Measurements from ENCODE around the gene METAP1. TPM values are rescaled to one million over a fixed set of nuclear protein-coding genes. Genes with fewer than 3 reads are reported as not detected.
"Not testable (repeated sequence)": the region's sequence is repeated elsewhere in the genome, so short reads cannot be mapped to it uniquely, and the experiment has no call there.

Gene METAP1
- total RNA-seq, 3 donors from 2014 or later, result 53.7 to 70.1 (median 55.0) TPM

GRCh38 chr4:99058228-99058627 is 62.7 kb downstream of the METAP1 start:
- no peak for TF ChIP-seq CTCF (IDR thresholded peaks at IDR 0.05)
- Histone ChIP-seq H3K9me3 (no peaks in the 10 kb centered on the region), H3K4me3 (no peak overlapping the region), H3K4me1 (ENCODE audit: low read depth) (no peaks in the 10 kb centered on the region), H3K36me3 (ENCODE audit: low read depth) (no peaks in the 10 kb centered on the region)
- intact Hi-C loops (cut with DNase I, micrococcal nuclease), result loop anchor here in 1 of 2 donors (10.0 kb wide), 1 partner anchor 53 kb away; no protein-coding TSS in a partner anchor
- ATAC-seq, result no peak
- no peak for DNase-seq

- ATAC-seq, result no peak
- Histone ChIP-seq H3K9me3 (no peaks in the 10 kb centered on the region), H3K4me3 (no peak overlapping the region), H3K36me3 (ENCODE audit: low read depth) (no peaks in the 10 kb centered on the region), H3K4me1 (ENCODE audit: low read depth) (no peaks in the 10 kb centered on the region)
- DNase-seq, result no peak
- TF ChIP-seq CTCF (IDR thresholded peaks at IDR 0.05), result no peak
- intact Hi-C loops (cut with DNase I, micrococcal nuclease), result loop anchor here in 1 of 2 donors (10.0 kb wide), 1 partner anchor 55 kb away; no protein-coding TSS in a partner anchor
Measured at GRCh38 chr4:99059550-99059949, 64.0 kb downstream of the METAP1 start.

- Histone ChIP-seq H3K4me3 (no peak overlapping the region), H3K9me3 (no peaks in the 10 kb centered on the region), H3K36me3 (ENCODE audit: low read depth) (no peaks in the 10 kb centered on the region), H3K4me1 (ENCODE audit: low read depth) (no peaks in the 10 kb centered on the region)
- no peak for TF ChIP-seq CTCF (IDR thresholded peaks at IDR 0.05)
- DNase-seq (no peak), ATAC-seq (no peak)
- intact Hi-C loops (cut with DNase I, micrococcal nuclease), result no loop called here
Measured at GRCh38 chr4:99061048-99061700, 65.7 kb downstream of the METAP1 start.

- intact Hi-C loops (cut with DNase I, micrococcal nuclease), result no loop called here
- ATAC-seq, result no peak
- TF ChIP-seq CTCF (IDR thresholded peaks at IDR 0.05), result no peak
Measured at GRCh38 chr4:99062120-99062519, 66.6 kb downstream of the METAP1 start.

GRCh38 chr4:99065521-99065920 is 70.0 kb downstream of the METAP1 start:
- H3K36me3 ChIP-seq (ENCODE audit: low read depth); H3K9me3 ChIP-seq; ATAC-seq; DNase-seq; intact Hi-C loops (cut with DNase I, micrococcal nuclease); H3K4me3 ChIP-seq; H3K4me1 ChIP-seq (ENCODE audit: low read depth): not testable (repeated sequence)

More at GRCh38 chr4:99062120-99062519, 66.6 kb downstream of the METAP1 start:
- H3K4me1 ChIP-seq (ENCODE audit: low read depth), result no peaks in the 10 kb centered on the region
- H3K4me3 ChIP-seq, result no peak overlapping the region
- no peaks in the 10 kb centered on the region for H3K36me3 ChIP-seq (ENCODE audit: low read depth)
- no peak for DNase-seq
- H3K9me3 ChIP-seq, result no peaks in the 10 kb centered on the region

- intact Hi-C loops (cut with DNase I, micrococcal nuclease), result no loop called here
Measured at GRCh38 chr4:99067617-99068016, 72.1 kb downstream of the METAP1 start.

More at GRCh38 chr4:99067617-99068016, 72.1 kb downstream of the METAP1 start:
- ATAC-seq, result no peak
- H3K4me3 ChIP-seq, result no peak overlapping the region
- TF ChIP-seq CTCF (IDR thresholded peaks at IDR 0.05), result no peak
- H3K36me3 ChIP-seq (ENCODE audit: low read depth), result no peaks in the 10 kb centered on the region
- no peaks in the 10 kb centered on the region for H3K9me3 ChIP-seq
- no peaks in the 10 kb centered on the region for H3K4me1 ChIP-seq (ENCODE audit: low read depth)
- DNase-seq, result no peak

Measured in mucosa of descending colon (tissue), 3 donors.